DMS53 (cell line): ENCODE data around the gene GNPTAB.
A peak's percentile ranks its signal among the peaks of the same experiment; 100 is the strongest.

Source experiments
- DNase-seq: peaks from one replicate; lab custom pipeline; 2025; lab: John Stamatoyannopoulos, UW

Gene GNPTAB

DNA sequence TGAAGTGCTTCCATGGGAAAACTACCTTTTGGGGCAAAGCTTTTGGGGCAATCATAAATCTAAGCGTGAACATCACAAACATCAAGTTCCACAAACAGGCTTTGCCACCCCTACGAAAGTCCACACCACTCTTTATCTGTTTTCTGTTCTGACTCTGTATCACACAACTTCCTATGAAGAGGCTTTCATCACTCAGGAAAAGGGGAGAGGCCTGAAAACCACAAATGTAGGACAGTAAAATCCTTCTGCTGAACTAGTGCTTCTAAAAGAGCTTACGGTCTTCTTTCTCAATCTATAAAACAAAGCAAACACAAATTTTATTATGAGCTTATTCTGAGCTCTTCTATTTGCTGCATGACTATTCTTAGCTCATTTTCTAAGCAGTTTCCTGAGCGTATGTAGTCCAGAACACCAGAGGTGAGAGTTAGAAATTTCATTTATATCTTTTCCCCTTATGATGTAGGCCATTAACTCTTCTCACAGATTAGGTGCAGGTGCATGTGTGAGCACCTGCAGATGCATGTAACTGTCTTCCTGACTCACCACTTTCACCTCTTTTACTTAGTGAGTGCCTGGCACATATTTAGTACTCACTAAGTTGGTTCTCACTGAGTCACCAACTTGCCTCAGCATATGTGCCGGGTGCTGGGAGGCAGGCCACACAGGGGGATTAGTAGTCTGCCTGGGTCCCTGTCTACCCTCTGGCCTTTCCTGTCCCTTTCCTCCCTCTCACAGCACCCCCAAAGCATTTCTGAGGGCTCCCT is 58.6 kb downstream of the GNPTAB start:
- peak; percentile 14 for DNase-seq

DNA sequence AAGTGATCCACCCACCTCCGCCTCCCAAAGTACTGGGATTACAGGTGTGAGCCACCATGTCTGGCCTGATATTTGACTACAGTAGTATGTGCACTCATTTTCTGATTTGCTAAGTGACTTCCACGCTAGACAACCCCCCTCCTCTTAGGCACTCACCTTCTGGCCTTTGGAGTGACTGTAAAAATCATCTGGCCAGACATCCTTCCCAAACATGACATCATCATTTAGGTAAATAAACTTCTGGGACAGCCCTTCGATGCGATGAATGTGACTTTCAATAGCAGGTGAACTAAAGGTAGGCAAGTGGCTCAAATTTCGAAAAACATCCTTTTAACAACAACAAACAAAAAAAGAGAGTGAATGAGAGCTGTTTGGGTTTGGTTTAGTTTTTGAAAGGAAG is 60.9 kb downstream of the GNPTAB start:
- peak; percentile 88 for DNase-seq

- DNase-seq = peak; percentile 15
Measured at GRCh38 chr12:101768781-101769180, 62.0 kb downstream of the GNPTAB start.

DNA sequence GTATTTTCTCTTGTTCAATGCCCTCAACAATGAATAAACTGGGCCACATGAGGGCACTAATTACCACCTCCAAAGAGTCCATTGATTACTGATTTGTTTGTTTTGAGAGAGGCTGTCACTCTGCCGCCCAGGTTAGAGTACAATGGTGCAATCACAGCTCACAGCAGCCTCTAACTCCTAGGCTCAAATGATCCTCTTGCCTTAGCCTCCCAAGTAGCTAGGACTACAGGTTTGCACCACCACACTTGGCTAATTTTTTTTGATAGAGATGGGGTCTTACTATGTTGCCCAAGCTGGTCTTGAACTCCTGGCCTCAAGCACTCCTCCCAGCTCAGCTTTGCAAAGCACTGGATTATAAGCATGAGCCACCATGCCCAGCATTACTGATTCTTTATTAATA is 63.2 kb downstream of the GNPTAB start:
- no peak for DNase-seq

- no peak for DNase-seq
Measured at GRCh38 chr12:101764051-101764792, 66.5 kb downstream of the GNPTAB start.

DNA sequence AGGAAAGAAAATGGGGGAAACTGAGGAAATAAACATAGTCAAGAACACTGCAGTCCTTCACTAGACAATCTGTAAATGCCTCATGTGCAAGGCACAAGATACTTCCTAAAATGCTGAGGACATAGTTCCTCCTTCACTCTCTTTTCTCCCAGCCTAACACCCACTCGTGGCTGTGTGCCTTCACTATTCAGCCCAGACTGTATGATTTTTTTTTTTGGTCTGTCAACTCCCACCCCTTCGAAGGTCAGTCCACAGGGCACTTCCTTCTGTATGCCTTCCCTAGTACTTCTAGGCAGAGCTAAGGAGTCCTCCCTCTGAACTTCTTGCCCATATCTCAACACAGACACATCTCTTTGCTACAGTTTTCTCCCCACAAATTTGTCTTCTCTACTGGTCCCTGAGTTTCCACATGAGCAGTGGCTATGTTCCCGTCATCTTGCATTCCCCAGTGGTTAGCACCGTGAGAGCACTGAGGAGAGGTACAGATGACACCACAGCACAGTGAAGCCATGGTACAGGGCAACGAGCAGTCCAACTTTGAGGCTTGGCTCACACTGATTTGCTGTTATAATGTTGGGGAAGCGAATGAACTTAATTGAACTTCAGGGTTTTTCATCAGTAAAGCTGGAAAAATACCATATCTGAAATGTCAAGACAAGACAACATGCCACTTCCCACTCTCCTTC is 67.4 kb downstream of the GNPTAB start:
- DNase-seq = no peak

GRCh38 chr12:101761781-101762180 is 69.0 kb downstream of the GNPTAB start:
- DNase-seq = no peak

DNA sequence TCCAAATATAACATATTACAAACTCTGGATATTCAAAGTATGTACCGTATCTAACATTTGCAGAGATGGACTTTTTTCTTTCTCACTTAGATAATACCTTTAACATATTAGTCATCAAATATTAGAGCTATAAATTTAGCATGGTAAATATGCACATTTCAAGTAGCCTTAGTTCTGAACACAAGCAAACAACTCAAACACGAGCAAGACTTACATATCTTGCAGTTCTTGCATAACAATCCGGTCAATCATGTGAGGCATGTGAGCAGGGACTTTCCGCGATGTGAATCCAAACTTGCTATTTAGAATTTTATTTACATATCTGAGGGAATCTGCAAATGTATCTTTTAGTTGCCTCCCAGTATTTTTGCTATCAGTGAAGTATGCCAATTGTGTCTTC is 69.4 kb downstream of the GNPTAB start:
- DNase-seq = no peak

- DNase-seq = peak; percentile 71
Measured at GRCh38 chr12:101759396-101760047, 71.2 kb downstream of the GNPTAB start.

GRCh38 chr12:101750152-101750551 is 80.6 kb downstream of the GNPTAB start:
- DNase-seq = peak; percentile 25

DNA sequence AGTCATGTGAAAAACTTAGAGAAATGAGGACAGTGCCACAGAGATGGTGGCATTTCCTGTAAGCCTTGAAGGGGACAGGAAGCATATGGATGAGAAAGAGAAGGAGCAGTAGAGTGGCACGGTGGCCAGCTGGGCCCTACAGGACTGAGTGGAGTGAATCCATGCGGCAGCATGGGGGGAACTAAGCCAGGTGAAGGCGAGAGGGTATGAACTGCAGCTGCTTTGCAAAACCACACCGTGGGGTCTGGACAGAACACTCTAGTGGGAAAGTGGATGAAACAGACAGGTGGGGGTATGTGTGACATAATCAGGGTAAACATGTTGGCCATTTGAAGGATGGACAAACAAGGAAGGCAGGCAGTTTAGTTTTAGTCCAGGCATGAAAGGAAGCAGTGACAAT is 81.1 kb downstream of the GNPTAB start:
- DNase-seq = peak; percentile 79

DNA sequence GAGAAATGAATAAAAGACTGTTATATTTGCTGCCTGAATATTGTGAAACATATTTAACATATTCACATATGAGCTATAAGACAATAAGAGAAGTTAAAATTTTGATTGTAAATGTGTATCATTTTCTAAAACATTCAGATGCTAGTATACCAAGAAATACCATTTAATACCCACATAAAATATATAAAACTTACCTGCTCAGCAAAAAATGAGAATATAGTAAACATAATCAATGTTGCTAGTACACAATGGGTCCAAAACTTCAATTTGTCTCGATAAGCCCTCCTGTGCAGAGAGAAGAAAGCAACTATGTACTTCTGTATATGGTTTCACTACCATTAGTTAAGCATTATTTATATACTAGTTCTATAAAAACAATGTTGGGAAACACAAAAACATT is 81.9 kb downstream of the GNPTAB start:
- no peak for DNase-seq

GRCh38 chr12:101747697-101748096 is 83.1 kb downstream of the GNPTAB start:
- no peak for DNase-seq

DNA sequence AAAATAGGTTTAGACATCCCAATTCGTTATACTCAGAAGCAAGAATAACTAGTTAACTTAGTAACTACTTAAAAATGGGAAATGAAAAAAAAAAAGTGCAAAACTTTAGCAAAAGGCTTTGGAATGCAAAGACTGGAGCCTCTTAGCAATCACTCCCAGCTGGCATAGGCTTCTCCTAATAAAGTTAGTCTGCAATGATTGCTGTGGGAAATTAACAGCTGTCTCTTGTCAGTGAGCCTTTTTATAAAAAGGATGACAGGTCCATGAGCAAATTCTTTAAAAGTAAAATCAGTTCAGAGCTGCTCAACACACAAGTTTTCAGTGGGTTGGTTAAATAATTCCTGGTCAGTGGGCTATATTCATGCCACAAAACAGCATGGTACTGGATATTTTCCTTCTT is 84.1 kb downstream of the GNPTAB start:
- no peak for DNase-seq

DNA sequence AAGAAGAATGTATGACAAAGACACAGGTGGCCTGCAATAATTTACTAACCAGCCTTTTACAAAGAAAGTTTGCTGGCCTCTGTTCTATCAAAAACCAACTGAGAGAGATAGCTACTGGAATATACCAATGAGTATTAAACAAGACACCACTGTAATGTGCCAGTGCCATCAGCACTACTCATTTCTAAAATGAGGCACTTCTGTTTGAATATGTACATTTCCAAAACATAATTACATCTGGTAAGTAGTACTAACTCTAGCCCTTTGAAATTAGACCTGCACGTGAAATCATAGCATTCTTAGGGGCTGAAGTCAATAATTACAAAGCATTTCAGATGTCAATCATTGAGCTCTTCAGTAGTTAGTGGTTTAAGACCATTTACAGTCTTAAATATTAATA is 84.6 kb downstream of the GNPTAB start:
- no peak for DNase-seq

- DNase-seq = no peak
Measured at GRCh38 chr12:101745481-101745880, 85.3 kb downstream of the GNPTAB start.

DNA sequence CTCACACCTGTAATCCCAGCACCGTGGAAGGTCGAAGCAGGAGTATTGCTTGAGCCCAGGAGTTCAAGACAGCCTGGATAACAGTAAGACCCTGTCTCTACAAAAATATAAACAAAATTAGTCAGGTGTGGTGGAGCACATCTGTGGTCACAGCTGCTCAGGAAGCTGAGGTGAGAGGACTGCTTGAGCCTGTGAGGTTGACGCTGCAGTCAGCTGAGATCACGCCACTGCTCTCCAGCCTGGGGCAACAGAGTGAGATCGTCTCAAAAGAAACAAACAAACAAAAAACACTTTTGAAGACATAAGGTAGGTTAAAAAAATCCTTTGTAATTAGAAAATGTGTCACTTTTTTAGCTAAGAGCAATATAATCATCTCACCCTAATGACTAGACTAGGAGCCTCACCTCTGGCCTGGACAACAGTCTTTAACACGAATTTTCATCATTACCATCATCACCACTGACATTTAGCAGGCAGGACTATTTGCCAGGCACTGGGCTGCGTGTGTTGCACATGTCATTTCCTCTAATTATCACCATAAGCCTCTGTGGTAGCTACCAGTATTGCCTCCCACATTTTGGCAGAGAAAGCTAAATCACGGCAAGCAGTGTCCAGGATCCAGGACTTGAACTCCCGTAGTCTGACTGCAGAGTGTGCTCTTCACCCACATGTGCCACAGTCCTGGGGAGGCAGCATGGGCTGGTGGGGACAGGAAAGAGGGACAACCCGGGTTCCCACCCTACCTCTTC is 86.9 kb downstream of the GNPTAB start:
- peak; percentile 47 for DNase-seq

DNA sequence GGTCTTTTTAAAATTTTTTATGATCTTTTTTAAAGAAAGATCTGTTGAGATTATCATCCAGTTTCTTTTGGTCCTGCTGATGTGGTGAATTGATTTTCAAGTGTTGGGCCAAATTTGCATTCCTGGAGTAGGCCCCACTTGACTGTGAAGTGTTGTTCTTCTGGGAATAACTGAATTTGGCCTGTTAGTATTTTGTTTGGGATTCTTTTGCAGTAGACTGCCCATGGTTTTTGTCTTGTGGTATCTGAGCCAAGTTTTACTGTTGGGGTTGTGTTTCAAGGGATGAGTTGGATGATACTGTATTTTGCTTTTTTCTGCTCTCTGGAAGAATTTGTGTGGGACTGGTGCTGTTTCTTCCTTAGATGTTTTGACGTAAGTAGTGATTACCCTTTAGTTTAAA is 87.5 kb downstream of the GNPTAB start:
- no peak for DNase-seq

DNA sequence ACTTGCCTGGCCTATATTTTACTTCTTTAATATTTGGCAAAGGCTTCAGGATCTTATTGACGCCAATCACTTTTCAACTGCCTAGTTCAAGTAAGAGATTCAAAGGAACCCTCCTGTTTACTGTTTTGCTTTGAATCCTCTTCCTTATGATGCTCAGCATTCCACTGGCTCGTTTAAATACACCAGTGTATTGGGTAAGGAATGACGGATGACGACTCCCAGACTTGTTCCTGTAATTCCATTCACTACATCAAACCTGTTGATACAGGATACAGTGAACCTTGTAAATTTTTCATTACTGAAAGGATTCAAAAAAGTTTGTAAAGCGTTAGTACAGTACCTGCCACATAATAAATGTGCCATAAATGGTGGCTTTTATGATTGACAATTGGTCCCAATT is 89.8 kb downstream of the GNPTAB start:
- DNase-seq = no peak

DNA sequence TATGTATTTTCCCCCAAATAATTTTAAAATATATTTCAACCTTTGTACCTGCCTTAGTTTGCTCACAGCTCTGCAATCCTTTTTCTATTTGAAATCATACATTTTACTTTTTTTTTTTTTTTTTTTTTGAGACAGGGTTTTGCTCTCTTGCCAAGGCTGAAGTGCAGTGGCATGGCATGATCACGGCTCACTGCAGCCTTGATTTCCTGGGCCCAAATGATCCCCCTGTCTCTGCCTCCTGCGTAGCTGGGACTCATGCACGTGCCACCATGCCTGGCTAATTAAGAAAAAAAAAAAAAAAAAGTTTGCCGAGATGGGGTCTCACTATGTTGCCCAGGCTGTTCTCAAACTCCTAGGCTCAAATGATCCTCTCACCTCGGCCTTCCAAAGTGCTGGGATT is 90.2 kb downstream of the GNPTAB start:
- DNase-seq = no peak

DNA sequence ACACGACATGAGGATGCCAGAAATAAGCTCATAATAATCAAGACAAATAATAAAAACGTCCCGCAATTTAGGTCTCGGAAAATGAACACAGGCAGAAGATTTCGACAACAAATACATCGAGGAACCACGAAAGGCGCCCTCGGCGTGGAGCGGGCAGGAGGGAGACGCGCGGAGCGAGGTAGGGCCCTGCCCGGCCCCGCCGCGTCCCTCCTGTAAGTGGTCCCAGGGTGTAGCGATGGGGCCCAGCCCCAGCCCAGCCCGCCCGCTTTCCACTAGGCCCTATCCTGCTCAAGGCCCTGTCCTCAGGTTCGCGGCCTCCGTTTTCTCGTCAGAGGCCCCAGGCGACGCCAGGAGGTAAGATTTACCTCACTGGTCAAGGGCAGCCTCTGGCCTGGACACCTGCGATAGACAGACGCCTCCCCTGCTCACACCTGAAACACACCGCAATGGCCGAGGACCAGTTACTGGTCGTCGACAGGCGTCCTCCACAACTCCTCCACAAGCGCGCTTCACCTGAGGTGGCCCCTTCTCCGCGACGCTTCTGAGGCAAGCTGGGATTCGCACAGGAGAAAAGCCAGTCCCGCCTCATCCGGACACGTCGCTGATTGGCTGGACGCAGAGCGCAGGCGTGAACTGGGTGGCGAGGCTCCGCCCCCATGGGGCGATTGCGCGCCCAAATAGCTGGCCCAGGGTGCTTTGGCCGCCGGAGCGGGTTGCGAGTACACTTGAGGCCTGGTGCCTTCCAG is 91.7 kb downstream of the GNPTAB start, which contains the start of gene SYCP3:
SYCP3 (minus strand) TSS at position 543 of the 746 bp plus-strand sequence. CDS start 1,527 bp downstream, outside the sequence.
- DNase-seq = no peak
